ENCODE results near the gene SOBP.

Gene SOBP

DNA sequence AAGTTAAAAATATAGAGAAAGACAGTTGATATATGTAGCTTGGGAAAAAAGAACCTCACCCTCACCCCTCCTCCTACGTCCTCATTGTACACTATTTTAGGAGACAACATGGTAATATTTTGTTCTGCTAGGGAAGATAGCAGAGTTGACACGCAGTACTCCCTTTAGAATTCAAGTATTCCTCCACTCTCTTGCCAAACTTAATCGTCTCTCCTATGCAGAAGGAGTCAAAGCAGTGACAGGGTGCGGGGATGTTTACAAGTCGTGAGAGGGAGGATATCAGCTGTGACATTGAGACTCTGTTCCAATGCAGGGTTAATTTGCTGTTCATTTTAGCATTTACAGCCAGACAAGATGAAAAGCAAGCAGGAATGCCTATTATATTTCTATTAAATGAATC, 97.5 kb downstream of the SOBP start:
- no peak for DNase-seq (ENCODE audit: low read depth in 2 of 2)

DNA sequence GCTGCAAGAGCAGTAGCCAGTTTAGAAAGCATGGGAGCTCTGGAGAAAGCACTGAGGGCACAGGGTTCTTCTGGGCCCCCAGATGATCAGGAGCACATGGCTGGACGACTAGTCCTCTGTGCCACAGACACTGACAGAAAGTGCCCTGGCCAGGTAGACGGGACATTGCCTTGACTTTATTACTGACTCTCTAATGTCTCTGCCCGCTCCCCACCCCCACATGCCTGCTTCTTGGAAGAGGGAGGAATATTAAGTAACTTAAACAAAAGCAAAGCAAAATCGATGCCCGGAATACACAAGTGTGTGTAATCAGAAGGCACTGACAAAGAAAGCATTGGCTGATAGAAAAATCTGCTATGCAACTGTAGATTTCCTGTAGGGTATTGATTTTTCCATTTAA, 99.3 kb downstream of the SOBP start:
- DNase-seq (ENCODE audit: low read depth in 2 of 2) = no peak

DNA sequence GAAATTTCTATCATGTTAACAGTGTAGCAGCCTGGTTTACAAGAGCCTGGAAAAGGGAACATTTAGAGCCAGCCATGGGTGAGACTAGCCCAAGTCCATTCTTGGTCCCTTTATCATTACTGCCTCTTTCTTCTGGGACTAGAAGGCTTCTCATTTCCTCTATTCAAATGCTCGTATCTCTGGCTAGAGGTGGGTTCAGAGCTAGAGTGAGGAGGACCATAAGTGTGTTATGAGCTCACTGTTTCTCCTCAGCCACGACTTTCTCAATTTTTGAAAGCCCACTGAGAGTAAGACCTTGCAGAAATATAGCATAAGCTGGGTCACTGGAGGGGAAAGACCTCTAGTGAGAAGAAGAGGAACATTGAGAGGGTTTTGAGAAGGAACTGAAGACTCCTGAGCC, 100.0 kb downstream of the SOBP start:
- DNase-seq (ENCODE audit: low read depth in 2 of 2) = no peak

DNA sequence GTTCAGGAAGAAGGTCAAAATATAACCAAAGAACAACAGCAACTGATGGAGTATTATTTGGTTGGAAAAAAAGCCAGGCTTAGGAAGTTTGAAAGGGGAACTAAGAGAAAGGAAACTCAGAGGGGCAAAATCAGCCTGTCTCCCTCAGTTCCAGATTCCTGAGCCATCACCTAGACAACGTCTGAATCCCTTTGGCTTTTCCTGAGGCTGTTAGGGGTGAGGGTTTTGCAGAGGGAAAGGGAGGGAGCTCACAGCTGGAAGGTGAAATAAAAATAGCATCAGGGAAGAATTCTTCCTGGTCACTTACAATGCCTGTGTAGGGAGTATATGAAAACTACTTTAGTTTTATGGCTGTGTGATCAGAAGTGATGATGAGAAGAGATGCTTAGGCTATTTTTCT, 100.5 kb downstream of the SOBP start:
- no peak for DNase-seq (ENCODE audit: low read depth in 2 of 2)

DNA sequence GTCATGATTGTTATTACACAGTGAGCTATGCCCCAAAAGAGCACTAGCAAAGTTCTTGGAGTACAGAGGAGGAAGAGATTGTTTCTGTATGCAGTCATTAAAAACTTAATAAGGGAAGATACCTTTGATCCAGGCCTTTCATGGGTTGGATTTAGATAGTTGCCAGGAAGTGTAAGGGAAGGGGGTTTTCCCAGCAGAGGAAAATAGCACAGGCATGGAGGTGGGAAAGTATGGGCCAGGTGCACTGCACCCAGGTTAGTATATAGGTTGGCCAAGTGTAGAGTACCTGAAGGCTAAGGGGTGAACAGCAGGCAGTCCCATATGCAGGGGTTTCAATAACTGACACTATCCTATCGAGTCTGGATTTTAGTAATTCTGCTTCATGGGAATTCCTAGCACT, 101.4 kb downstream of the SOBP start:
- DNase-seq (ENCODE audit: low read depth in 2 of 2) = no peak

DNA sequence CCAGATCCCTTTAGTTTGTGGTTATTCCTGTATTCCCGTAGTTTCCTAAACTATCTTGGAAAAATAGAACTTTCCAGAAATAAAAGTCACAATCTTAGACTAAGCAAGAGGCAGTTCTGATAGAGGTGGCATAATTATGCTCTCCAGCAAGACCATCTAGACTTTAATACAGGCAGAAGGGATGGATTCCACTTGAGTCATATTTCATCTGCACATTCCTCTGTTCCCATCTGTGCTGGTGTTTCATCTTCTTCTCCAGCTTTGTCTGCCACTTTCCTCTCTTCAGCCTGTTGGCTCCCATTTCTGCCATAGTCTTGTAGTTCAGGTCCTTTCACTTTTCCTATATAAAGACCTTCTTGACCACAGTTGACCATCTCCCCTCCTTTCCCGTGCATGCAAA, 102.9 kb downstream of the SOBP start:
- no peak for DNase-seq (ENCODE audit: low read depth in 2 of 2)

DNA sequence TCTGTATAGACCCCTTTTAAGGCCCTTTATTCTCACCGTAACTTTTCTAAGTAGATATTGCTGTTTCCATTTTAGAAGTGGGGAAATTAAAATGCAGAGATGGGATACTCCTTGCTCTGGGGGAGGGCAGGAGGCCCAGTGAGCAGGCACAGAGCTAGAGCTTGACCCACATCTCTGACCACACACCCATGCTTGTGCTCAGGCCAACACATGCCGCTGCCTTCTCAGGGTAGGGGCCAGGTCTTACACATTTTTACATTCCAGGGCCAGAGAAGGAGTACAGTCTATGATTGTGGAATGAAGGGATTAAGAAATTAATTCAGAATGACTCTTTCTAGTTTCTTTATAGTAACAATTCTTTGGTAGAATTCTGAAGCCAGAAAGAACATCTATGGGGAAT, 104.8 kb downstream of the SOBP start:
- no peak for DNase-seq (ENCODE audit: low read depth in 2 of 2)

DNA sequence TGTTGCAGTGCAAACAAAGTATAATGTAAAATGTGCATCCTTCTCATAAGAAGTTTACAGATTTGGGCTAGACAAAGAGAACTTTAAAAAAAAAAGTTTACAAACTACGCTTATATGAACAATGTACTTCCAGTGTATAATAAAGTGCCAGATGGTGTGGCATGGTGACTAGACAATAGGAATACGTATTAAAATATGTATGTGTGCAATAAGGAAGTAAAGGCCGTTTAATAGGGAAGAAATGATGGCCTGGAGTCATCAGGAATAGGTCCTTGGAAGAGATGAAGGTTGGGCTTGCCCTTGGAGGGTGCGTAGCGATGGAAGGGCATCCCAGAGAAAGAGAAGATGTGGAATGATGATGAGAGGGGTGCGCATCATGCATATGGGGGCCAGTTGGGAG, 108.2 kb downstream of the SOBP start:
- no peak for DNase-seq (ENCODE audit: low read depth in 2 of 2)

DNA sequence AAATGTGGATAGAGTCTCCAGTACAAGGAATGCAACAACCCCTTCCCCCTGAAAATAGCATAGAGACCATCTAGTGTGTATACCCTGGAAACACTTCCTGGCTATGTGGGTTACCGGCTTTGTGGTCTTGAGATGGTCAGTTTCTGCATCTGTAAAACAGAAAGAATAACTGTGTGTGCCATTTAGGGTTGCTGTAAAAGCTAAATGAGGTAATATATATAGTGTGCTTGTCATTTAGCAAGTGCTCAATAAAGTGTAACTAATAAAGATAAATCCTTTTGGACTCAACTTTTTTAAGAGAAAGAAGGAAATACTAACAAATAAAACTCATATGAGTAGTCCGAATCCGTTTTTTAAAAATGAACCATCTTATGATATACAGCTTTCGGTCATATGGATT, 109.1 kb downstream of the SOBP start:
- no peak for DNase-seq (ENCODE audit: low read depth in 2 of 2)

DNA sequence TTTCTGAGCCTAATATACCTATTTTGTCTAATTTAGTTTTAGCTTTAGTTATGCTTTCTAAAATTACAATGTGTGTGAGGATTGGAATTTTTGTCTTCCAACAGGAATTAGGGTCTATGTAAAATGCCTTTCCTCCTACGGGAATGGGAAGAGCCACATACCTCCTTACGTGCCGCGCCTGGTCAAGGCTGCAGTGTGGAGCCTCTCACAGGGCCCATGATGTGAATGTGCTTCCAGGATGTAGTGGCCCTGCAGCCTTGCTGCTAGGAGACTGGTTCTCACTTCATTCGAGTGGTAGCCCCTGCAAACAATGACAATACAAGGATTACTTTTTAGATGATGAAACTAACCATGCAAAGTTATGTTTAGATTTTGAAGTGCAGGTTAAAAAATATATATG, 110.2 kb downstream of the SOBP start:
- no peak for DNase-seq (ENCODE audit: low read depth in 2 of 2)

DNA sequence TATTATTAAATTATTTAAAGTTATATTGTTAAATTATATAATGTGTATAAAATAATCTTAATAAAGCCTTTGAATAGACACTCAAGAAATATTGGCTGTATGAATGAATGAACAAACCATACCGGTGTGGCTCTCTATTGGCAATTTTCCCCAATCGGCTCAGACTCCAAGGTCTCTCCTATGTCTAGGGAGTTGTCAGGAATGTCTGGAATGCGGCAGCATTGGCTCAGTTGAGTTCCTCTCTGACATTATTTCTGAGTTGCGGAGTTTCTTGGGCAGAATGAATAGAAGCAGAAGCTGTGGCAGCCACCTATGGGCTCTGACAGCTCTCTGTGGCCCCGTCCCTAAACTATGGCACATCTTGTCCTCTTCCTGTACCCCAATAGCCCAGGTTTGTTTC, 111.0 kb downstream of the SOBP start:
- no peak for DNase-seq (ENCODE audit: low read depth in 2 of 2)

DNA sequence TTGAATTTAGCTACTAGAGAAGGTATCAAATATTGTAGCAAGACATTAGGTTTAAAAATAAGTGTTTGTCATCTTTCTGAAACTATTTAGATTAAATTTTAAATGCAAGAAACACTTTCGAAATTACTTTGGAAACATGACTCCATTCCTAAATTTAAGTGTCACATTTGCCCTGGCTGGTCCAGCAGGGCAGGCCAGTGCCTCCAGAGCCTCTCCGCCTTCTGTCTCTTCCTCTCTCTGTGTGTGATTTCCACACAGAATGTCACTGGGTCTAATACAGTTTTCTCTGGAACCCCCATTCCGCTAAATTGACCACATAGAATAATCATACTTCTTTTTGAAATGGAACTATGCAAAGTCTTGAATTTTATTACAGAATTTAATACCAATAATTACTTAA, 111.5 kb downstream of the SOBP start:
- no peak for DNase-seq (ENCODE audit: low read depth in 2 of 2)

DNA sequence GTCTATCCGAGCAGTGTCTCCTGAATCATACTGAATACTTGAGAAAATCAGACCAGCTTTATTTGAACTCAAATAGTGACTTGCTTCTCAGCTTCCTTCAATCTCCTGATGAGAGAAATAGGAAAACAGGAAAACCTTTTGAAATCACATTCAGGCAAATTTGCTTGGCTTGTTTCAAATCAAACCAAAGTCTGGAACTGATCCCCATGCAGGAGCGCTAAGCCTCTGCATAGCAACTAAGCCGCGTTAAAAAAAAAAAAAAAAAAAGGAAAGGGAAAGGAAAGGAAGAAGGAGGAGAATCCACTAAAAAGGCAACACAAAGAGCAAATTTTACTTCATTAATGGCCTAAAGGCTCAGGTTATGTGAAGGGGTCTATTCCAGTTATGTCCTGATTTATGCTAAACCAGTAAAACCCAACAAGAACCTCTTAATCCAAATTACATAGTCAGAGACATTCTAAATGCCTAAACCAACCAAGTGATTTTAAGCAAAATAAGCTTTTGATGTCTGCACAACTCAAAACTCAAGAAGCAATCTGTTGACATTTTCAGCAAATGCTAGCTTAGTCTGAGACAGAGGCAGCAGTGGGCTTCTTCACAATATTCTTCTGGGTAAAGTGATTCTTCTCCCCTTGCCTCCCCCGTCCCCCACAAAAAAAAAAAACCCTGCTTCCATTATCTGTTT, 112.5 kb downstream of the SOBP start:
- no peak for DNase-seq (ENCODE audit: low read depth in 2 of 2)

DNA sequence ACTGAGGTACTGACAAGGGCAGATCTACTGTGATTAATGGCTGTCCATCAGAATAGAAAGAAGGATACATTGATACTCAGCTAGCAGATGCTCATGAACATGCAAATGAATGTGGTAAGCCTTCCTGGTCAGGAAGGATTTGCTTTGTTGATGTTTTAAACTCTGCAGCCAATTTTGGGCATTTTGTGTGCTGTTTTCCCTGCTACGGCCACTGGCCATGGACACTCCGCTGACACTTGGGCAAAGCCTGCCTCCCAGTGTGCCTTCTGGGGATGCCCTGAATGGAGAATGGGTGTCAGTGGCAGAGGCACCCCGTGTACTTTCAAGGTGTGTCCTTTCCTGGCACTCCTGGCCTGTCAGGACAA, 113.1 kb downstream of the SOBP start:
- no peak for DNase-seq (ENCODE audit: low read depth in 2 of 2)

DNA sequence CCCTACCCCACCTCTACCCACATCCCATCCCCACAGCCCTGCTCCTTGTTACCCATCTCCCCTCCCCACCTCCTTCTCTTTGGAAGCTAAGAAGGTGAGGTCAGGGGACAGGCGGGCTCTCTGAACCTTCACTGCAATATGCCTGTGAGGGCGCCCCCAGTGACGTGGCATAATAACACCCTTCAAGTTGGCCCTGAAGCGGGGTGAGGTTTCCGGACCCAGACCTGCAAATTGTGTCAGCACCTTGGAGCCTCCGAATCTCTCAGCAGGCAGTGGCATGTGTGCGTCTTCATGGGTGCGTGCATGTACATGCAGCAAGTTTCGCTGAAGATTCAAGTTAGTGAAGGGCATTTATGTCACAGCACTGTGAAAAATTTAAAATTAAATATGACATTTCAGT, 114.6 kb downstream of the SOBP start:
- DNase-seq (ENCODE audit: low read depth in 2 of 2) = no peak

DNA sequence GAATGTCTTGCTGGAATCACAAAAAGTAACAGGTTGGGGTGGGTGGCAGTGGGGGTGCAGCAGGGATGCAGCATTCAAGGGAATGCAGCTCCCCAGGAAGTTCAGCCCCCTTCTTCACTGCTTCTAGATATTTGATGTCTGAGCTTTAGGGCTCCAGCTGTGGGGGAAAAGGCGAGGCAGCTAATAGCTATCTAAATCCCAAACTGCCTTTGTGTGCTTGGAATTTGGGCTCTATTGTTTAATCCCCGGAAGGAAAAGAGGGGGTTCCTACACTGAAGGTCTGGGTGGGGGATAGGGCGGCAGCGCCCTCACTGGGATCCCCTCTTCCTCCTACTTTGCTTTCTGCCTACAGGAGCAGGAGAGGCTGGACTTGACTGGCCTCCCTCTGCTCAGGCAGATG, 116.5 kb downstream of the SOBP start:
- no peak for DNase-seq (ENCODE audit: low read depth in 2 of 2)

DNA sequence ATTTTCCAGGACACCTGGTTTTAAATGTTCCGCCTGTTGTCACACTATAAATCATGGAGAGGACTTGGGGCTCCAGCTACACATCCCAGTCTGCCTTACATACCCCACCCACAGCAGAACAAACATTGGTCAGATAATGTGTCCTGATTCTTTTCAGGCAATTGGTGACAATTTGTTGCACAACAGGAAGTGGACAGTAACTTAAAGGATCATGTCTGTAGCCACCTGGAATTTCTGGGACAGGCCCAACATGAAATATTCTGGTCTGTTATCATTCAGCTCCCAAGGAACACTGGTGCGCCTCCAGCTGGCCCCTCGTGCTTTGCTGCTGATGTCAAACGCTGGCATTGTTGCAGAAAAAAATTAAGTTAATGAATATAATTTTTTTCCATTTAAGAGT, 117.2 kb downstream of the SOBP start:
- DNase-seq (ENCODE audit: low read depth in 2 of 2) = no peak

DNA sequence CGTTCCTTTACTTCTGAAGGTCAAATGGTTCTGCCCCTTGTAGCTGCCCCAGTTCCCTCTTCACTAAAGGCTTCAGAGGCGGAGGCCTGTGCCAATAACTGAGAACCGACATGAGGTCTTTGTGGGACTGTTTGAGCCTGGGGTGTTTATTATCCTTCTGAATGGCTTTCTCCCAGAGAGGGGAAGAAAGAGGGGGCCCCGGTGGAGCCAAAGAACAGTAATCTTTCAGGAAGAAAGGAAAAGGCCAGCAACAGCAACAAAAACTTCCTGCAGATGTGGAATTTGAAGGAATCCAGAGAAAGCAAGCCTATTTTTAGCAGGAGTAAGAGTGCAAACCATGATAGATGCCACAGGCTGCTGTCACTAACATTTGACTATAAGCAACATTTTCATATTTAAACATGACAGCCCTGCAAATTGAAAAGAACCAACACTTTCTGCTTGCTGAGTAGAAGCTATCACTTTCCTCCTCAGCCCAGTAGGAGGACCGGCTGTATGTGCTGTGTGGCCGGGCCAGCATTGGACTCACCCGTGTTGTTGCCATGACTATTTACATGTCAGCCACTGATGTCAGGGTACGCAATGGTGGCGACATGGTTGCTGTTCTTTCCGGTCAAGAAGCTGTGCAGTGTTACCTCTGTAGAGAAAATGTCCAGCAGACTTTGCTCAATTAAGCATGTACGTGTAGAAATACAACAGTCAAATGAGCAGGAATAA, 121.3 kb downstream of the SOBP start:
- no peak for DNase-seq (ENCODE audit: low read depth in 2 of 2)

DNA sequence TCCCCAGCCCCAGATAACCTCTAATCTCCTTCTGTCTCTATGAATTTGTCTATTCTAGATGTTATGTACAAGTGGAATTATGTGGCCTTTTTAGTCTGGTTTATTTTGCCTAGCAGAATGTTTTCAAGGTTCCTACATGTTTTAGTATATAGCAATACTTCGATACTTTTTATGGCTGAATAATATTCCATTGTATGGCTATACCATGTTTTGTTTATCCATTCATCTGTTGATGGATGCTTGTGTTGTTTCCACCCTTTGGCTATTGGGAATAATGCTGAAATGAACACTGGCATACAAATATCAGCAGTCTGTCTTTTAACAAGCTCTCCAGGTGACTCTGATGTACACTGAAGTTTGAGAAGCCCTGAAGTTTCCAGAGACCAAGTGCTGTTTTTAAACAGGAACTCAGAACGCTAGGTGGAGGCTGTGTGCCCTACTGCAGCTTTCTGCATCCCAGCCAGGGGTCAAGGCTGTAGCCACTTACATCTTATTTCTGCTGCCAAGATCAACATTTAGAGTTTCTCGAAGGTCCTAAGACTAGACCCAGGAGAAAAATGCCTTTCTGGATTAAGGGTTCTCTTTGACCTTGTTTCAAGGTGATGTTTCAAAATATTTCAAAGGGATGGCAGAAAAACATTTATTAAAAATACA, 123.0 kb downstream of the SOBP start:
- no peak for DNase-seq (ENCODE audit: low read depth in 2 of 2)

DNA sequence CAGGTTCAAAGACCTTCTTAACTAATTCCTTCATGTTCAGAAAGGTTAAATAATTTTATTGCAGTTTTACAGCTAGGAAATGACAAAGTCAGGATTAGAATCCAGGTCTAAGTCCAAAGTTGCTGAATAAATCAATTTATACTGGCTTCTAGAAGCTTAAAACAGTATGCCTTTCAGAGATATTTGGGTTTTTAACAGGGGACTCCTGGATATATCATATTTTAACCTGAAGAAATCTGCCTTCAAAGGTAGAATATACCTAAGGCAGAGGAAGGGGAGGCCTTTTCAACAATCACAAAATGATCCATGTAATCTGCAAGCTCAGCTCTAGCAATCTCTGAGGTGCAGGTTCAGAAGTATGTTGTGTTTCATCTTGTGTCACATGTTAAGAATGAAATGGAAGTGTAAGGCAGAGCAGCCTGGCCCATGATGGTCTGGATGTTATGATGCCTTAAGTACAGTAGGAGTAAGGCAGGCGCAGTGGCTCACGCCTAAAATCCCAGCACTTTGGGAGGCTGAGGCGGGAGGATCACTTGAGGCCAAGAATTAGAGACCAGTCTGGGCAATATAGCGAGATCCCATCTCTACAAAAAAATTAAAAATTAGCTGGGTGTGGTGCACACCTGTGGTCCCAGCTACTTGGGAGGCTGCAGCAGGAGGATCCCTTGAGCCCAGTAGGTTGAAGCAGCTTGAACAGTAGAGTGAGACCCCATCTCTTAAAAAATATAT, 123.9 kb downstream of the SOBP start:
- no peak for DNase-seq (ENCODE audit: low read depth in 2 of 2)

DNA sequence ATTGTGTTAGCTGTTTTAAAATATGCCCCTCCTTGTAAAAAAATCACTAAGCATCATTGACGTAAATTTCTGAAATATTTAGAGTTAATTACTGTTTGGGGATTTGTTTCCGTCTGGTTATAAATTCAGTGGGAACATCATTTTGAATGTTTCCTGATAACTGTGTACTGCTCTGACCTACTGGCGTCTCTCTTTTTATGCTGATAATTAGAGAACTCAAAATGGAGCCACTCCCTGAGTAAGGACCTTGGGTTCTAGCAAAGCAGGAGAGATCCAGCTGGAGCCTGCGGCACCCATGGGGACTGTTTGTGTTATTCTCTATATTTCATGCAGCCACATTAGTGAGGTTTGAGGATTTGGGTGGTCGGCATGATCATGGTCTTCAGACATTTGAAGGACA, 124.9 kb downstream of the SOBP start:
- no peak for DNase-seq (ENCODE audit: low read depth in 2 of 2)

DNA sequence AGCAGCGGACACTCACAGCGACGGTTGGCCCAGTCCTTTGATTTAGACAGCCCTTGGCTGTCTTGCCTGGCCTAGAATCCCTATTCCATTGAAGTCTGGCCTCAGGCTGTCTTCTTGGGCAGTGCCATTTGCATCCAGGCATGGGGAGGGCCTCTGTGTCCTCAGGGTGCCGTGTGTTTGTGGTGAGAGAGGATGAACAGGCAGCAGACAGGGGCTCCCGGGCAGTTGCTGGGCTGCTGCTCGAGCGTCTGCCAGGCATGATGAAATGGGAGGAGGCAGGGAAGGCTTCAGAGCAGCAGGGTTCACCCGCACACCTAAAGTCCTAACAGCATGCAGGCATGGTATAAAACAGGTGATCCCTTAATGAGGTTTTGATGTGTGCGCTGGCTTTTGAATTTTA, 126.9 kb downstream of the SOBP start:
- no peak for DNase-seq (ENCODE audit: low read depth in 2 of 2)

All from stimulated activated CD8-positive, alpha-beta memory T cell treated with anti-CD3 and anti-CD28 coated beads, Interleukin-15, amount 100 ng/mL, for 48 hours (primary cell).